NCI-H2107 treated with DMSO at 0.1 percent for 48 hours (cell line): ENCODE results near the gene SETD4.
A peak's percentile ranks its signal among the peaks of the same experiment; 100 is the strongest.
"Not testable (repeated sequence)": the region's sequence is repeated elsewhere in the genome, so short reads cannot be mapped to it uniquely, and the experiment has no call there.

ENCODE experiments used
- DNase-seq: peaks from one replicate; lab custom pipeline; 2025; ENCODE audit not compliant: unreplicated experiment; lab: John Stamatoyannopoulos, UW

SETD4 gene

DNA sequence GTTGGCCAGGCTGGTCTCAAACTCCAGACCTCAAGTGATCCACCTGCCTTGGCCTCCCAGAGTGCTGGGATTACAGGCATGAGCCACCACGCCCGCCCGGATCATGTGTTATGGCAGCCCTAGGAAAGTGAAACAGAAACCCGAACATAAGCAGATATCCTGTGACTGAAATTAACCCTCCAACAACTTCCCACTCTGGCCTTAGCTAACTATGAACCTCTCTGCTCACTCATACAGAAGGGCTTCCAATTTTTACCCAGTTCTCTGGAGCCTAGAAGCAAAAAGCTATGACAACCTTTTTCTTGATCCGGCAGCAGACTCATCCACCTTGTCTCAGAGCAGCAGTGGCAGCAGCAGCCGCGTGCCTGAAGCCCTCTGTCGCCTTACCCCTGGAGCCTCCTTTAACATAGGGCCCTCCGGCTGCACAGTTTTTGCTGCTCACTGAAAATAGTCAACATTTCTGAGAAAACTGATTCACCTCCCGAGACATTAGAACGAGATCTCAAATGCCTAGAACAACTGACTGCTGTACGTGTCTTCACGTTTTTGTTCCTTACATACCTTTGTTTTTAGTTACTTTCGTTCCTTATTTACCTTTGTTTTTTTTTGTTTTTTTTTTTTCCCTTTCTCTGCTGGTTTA is 18.8 kb upstream of the SETD4 start:
- DNase-seq = no peak

DNA sequence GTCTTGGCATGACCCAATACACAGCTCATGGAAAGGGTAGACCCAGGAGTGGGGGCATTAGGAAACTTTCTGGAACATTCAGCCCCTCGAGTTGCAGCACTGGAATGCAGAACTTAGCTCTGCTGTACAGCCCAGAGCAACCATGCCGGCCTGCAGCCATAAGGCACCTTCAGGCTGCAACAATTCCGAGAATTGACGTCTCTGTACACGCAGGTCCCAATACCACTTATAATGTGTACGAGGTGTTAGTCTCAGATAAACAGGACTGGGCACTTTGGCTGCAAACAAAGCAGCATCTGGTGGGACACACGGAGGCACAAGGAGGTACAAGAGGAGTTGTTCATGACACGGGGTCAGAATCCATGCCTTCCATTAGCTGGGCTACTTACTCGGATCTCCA is 17.4 kb upstream of the SETD4 start:
- DNase-seq = no peak

DNA sequence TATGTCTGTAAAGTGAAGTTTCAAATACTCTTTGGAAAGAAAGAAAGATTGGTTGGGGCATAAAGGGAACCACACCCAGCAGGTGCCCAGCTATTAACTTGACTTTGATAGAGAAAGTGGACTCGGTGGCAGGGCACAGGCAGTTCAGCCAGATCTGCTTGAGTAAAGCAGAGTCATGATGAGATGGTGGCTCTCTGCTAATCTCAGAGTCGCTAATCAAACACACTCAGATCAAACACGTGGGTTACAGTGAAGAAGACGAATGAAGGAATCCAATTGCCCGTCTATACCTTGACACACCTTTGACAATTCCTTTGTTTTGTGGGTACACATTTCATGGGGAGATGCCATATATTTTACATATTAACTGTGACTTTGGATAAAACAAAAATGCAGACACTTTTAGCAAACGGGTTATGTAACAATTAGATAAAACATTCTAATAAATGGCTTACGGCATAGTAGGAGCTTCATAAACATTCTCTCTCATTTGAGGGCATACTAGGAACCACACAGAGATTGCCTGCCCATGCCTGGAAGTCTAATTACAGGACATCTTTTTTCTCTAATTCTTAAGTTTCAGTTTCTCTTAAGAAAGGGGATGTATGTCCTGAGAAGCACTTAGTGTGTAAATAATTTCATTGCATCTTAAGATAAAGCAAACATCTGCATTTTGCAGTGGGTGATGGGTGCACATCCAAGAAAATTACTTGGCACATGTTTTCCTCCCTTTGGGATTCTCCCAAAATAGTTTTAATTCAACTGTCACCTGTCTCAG is 16.7 kb upstream of the SETD4 start:
- DNase-seq = no peak

DNA sequence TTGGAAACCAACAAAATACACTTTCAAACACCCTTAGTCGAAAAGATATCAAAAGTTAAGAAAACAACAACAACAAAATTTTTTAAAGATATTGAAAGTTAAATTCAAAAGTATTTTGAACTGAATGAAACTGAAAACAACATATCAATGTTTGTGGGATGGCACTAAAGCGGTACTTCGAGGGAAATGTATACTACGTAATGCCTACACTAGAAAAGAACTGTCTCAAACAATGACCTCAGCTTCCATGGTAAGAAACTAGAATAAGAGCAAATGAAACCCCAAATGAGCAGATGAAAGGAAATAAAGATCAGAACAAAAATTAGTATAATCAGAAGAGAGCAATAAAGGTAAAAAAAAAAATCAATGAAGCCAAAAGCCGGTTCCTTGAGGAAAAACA is 15.6 kb upstream of the SETD4 start:
- no peak for DNase-seq

DNA sequence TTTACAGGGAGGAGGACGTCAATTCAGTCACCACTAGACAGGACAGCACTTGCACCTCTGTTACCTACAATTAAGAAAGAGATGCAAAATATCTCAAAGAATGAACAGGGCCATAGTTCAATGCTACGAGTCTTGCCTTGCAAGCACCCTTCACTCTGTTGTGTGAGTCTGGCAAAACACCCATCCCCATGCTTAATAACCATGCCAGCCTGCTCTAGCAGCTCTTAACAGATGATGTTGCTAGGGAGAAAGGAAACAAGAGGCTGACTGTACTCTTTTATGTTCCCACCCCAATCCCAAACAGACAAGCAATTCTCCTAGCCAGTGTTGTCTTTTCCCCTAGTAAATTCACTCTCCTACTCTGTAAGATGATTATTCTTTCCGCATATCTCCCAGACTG is 14.8 kb upstream of the SETD4 start:
- DNase-seq = no peak

DNA sequence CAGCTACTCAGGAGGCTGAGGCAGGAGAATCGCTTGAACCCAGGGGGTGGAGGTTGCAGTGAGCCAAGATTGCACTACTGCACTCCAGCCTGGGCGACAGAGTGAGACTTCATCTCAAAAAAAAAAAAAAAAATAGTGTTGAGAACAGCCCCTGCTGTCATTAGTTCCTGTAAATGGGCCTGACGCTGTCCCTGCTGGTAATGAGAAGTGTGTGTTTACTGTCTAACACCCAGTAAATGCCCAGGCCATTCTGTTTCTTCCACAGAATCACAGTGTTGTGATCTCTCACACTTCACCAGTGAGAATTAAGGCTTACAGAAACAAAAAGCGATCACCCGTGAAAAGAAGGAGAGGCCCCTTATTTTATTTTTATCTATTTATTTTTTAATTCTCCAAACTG is 13.6 kb upstream of the SETD4 start:
- DNase-seq = not testable (repeated sequence)

DNA sequence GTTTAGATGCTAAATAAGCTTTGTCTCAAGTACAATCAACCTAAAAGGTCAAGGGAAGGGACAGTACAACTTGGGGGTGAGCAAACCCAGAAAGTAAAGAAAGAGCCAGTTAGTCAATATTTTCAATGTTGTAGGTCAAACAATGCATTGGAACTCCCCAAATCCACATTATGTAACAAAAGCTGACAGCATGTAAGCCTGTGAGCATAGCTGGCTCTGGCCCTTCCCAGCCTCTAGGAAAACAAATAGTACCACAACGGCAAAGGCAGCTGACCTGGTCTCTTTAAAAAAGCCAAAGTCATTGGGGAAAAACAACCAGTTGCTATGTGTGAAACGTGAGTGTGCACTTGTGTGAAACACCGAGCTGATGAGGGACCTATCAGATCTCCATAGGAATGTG is 12.9 kb upstream of the SETD4 start:
- DNase-seq = no peak

DNA sequence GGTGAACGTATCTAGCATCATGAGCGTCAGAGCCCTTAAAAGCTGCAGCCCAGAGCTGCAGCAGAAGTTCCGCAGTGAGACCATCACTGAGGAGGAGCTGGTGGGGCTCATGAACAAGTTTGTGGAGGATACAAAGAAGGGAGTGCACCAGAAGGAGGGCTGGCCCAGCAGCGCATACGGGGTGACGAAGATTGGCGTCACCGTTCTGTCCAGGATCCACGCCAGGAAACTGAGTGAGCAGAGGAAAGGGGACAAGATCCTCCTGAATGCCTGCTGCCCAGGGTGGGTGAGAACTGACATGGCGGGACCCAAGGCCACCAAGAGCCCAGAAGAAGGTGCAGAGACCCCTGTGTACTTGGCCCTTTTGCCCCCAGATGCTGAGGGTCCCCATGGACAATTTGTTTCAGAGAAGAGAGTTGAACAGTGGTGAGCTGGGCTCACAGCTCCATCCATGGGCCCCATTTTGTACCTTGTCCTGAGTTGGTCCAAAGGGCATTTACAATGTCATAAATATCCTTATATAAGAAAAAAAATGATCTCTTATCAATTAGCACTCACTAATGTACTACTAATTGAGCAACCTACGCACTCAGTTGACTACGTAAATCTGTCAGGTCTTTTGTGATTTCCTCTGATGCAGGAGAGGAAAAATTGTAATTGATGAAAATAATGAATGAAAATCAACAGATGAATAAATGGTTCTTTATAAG is 12.3 kb upstream of the SETD4 start:
- DNase-seq = no peak

DNA sequence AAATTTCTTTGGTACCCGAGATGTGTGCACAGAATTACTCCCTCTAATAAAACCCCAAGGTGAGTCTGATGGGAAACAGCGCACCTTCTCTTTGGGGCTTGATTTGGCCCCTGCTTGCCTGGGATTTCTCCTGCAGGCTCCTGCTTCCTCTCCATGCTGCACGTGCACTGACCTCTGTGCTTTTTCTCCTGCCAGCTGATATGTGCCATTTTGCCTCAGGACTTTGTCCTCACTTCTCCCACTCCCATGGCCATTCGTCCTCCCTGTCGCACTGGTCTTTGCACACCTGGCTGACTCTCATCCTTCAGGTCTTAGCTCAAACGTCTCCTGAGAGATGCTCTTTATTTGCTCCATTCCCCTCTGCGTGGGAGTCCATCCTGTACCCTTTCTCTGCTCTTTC is 10.7 kb upstream of the SETD4 start:
- no peak for DNase-seq

DNA sequence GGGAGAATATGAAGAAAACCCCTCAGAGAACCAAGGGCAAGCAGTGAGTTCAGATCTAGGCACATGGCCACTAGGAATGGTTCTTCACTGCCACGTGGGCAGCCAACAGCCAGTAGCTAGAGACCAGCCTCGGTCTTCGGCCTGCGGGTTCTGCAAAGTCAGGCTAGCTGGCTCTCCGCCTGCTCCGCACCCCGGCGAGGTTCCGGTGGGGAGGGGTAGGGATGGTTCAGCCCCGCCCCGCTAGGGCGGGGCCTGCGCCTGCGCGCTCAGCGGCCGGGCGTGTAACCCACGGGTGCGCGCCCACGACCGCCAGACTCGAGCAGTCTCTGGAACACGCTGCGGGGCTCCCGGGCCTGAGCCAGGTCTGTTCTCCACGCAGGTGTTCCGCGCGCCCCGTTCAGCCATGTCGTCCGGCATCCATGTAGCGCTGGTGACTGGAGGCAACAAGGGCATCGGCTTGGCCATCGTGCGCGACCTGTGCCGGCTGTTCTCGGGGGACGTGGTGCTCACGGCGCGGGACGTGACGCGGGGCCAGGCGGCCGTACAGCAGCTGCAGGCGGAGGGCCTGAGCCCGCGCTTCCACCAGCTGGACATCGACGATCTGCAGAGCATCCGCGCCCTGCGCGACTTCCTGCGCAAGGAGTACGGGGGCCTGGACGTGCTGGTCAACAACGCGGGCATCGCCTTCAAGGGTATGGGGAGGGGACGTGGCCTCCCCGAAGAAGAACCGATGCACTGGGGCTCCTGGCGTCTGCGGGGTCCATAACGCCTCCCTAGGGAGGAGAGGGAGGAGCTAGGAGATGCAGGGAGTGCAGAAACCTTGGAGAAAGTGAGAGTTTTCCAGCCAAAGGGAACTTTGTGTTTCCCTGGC is 9.6 kb upstream of the SETD4 start, which contains the start of gene CBR1:
CBR1 (plus strand) TSS at position 312 of the 871 bp plus-strand sequence; CDS start at position 404, 92 bp downstream.
- peak; percentile 70 for DNase-seq

DNA sequence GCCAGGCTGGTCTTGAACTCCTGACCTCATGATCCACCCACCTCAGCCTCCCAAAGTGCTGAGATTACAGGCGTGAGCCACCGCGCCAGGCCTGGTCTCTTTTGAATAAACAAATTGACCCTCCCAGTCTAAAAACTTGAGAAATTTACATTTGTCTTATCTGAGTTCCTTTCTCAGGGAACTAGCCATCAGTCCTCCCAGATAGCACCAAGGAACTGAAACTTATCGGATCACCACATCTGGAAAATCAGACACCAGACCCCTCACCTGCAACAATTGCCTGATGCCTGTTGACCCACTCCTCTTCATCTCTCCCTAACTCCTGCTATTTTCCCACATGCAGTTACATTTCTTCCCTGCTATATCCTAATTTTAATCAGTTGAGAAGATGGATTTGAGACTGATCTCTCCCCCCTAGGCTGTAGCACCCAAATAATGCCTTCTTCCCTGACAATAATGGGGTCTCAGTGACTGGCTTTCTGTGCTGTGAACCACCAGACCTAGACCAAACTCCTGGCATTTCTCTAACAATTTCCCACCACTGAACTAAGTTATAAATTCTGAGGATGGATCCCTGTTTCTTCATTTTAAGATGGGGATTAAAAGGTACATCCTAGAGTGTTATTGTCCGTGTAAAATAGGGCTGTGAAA is 8.5 kb upstream of the SETD4 start:
- DNase-seq = no peak

DNA sequence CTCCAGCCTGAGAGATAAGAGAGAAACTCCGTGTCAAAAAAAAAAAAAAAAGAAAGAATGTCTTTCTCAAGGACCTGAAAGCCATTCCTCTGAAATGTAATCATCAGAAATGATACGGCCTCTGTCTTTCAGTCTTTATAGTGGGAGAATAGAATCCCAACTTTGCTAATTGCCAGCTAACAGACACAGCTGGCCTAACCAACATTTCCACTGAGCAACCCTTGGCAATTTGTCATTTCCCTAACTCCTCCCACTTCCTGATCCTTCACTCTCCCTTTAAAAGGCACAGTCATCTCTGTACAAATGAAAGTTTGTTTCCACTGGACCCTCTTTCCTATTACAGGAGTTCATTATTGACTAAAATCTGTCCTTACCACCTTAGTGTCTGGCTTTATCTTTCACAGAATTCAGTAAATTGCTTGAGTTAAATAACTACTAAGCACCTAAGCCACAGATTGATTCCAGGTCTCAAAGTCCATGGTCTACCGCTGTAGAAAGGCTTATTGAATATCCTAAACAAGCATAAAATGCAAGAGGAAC is 5.2 kb upstream of the SETD4 start:
- DNase-seq = peak; percentile 30

DNA sequence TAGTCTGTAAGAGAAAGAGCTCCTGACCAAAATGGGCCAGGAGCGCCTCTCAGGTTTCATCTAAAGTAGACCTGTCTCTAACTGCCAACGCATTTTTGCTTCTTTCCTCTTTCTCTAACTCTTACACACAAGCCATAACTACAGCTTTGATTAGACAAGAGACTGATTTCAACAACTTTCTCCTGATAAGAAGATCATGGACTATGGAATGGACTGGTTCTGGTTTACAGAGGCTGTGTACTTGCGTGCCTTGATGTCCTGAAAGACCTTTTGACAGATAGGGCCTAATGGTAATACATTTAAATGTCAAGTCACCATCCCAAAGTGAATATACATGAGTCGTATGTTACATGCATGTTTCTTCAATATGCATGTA is 3.7 kb upstream of the SETD4 start:
- DNase-seq = no peak

DNA sequence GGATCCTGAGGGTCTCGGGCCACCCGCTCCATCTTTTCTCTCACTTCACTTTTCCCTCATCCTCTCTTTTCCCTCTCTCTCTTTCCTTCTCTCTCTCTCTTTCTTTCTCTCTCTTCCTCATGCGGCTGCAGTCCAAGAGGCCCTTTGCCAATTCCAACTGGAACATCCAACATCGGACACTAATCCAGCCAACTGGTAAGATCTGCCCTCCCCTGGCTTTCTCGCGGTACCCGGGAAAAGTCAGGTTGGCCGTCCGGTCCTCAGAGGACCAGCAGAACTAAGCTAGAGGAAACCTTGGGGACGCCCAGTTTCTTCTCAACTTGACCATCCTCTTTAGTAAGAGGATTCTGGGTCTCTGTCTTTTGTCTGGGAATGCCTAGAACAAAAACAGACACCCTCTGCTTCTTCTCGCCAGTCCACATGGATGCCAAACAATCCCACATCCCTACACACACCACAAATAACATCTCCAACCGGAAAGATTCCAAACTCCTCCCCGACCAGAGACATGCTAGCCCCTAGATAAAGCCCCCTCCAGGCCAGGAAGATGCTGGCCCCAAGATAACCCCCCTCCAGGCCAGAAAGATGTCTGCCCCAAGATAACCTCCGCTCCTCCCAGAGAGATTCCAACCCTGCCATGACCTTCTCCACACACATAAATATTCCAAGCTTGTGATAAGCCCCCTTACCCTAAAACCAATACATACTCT is 3.2 kb upstream of the SETD4 start:
- DNase-seq = no peak

DNA sequence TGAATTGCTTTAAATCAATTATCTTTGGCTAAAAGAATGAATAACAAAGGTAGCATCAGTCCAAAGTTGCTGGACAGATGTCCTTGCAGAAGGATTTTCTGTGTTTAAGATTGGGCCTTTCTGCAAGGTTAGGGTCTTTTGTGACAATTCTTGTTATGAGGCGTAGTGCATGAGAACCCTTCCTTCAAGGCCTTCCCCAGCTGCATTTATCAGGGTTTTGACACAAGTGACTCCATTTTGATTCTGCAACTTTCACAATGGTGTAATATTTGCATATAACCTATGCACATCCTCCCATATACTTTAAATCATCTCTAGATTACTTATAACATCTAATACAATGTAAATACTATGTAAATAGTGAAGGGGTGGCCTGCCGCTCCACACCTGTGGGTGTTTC is 1.1 kb upstream of the SETD4 start:
- no peak for DNase-seq

DNA sequence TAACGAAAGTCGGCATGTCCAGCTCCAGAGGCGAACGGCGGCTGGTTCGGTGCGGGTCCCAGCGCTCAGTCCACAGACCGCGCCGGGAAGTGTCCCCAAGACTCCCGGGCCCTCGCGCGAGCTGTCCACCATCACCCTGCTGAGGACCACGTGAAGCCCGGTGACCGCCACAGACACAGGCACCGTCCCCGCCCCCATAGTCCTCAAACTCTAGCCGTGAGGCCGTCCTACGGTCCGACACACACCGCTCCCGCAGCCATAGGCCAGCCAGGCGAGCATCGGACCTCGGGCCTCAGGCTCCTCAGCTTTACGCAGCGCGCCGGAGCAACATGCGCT is 535 bp downstream of the SETD4 start:
- no peak for DNase-seq

DNA sequence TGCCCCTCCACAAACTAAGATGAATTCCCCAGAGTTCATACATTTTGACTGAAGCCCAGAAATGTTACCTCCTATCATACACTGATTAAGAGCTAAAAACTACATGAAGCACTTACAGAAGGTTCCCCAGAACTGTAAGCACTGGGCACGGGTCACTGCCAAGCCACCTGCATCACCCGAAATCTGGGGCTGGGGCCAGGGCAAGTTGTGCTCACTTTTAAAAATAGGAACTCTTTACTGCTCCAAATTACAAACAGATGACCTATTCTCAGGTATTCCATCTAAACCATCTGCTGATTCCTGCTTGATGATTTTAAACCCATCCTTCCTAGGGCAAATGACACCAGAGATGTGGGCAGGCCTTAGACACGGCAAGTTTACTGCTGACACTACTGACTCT is 4.8 kb downstream of the SETD4 start:
- no peak for DNase-seq

DNA sequence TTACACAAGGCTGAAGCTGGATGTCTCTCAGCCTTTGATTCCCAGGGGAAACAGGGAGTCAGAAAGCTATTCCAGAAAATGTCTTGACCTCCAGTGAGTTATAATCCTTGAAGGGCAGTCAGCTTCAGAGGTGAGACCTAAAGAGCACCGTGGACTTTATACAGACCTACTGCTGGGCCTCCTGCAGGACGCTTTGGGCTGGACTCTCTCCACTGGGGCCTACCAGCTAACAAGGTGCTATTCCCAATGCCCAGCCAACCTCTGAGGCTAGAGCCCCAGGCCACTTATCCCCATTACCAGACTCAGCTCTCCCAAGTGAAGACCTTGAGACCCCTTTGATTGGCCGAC is 6.6 kb downstream of the SETD4 start:
- DNase-seq = no peak

DNA sequence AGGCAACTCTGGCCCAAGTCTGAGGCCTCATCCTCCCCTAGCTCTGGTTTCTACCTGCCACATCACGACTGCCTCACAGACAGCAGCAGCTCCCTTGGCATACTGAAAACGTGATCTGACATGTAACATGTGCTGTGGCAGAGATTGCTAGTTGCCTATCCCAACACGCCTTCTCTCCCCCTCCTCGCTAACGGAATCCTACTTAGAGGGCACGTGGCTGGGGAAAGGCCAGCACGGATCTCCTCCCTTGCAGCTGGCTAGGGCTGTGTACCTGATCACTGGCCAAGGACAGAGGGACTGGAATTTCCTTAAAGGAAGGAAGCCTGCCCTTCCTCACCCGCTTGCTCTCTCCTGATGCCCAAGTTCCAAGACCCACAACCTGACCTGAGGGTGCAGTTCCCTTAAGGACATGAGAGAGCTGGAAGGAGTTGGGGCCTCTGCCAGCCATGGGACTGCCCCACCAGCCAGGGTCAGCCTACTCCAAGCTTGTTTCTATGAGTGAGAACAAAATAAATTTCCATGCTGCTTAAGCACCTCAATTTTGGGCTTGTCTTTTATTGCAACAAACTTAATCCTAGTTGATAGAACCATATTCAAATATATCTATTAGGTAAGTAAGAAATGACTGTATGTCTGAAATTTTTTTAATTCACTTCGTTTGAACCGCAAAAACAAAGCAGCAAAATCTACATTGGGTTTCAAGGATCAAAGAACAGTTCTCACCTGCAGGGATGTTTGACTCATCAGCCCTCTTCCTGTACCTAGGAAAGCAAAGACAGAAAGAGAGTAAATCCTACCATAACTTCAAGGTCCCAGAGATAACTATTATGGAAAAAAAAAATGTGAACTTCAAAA is 7.2 kb downstream of the SETD4 start:
- DNase-seq = no peak
